GM12872 (cell line): ENCODE data around the gene WNT3A.
A peak's percentile ranks its signal among the peaks of the same experiment; 100 is the strongest.

ENCODE experiments used
- CTCF ChIP-seq: IDR thresholded peaks from 3 replicates; pipeline ENCODE4 v1.5.1; 2011; ENCODE audit warnings: low read depth, mild to moderate bottlenecking, low read length, moderate library complexity; ENCODE audit not compliant: insufficient read depth

Gene WNT3A

DNA sequence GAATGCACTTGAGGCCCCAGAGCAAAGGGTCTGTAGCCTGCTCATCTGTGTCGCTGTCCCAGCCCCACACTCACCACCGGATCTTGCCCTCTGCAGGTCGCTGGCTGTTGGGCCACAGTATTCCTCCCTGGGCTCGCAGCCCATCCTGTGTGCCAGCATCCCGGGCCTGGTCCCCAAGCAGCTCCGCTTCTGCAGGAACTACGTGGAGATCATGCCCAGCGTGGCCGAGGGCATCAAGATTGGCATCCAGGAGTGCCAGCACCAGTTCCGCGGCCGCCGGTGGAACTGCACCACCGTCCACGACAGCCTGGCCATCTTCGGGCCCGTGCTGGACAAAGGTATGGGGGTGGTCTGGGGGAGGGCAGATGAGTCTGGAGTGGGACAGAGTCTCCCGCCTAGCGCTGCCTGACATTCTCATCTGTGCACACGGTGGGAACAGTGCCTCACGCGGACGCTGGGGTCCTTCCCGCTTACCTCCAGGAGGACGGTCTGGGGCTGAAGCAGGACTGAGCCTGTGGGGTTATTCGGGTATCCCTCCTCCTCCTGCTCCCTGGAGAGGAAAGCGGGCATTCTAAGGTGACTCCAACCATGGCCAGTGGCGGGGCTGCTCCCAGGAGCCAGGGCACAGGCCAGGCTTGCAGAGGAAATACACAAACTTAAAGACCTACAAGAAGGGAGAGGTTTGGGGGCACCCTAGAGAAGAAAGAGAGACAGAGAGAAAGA lies 15.9 kb downstream of the WNT3A start:
- no peak for TF ChIP-seq CTCF

DNA sequence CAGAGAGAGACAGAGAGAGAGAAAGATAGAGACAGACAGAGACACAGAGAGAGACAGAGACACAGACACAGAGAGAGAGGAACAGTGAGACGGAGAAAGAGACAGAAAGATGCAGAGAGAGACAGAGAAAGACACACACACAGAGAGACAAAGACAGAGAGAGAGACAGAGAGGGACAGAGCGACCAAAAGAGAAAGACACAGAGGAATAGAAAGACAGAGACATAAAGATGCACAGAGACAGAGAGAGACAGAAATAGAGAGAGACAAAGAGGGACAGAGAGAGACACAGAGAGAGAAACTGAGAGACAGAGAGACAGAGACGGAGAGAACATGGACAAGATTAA lies 16.5 kb downstream of the WNT3A start:
- no peak for TF ChIP-seq CTCF

DNA sequence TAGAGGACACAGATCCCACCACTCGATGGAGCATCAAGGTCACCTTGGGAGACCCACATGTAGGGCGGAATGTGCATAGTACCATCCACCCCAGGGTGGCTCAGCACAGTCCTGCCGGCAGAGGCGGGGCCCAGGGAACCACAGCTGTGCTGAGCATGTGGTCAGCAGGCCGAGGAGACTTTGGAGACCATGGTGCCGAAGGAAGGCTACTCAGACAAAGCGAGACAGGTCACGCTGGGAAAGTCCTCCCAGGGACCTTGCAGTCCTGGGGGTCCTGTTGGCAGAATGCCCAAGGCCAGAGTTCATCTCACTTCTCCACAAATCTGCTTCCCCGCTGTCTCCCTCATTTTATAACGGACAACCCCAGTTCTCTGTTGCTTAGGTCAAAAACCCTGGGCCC lies 22.5 kb downstream of the WNT3A start:
- TF ChIP-seq CTCF, result no peak

DNA sequence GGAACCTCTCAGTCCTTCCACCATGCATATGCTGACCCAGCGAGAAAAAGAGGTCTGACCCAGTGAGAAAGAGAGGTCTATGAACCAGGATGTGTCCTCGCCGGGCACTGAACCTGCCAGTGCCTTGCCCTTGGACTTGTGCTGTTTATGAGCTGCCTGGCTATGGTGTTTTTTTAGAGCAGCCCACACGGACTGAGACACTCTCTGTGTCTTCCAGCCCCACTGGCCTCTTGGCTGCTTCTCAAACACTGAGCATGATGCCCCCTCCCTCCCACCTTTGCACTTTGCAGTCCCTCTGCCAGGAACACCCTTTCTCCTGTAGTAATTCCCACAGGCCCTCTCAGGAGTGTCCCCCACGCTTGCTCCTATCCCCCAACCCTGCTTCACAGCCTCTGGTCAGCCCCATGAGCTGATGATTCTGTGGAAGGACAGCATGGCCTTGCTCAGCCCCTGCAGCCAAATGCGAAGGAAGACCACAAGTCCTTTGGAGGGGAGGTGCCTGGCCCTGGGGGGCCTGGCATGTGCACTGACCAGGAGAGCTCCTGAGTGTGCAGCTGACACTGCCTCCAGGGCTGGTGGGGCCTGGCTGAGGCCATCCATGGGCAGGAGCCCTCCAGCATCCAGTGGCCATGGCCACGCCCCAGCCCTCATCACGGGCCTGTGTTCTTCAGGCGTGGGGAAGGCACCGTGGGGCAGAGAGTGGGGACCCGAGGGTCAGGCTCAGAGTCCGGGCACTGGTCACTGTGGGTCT lies 23.8 kb downstream of the WNT3A start:
- TF ChIP-seq CTCF, result no peak

- peak; percentile 17; the same call in 1 of the 3 replicates for TF ChIP-seq CTCF
These were observed 24.6 kb downstream of the WNT3A start for GRCh38 chr1:228031276-228031995.

DNA sequence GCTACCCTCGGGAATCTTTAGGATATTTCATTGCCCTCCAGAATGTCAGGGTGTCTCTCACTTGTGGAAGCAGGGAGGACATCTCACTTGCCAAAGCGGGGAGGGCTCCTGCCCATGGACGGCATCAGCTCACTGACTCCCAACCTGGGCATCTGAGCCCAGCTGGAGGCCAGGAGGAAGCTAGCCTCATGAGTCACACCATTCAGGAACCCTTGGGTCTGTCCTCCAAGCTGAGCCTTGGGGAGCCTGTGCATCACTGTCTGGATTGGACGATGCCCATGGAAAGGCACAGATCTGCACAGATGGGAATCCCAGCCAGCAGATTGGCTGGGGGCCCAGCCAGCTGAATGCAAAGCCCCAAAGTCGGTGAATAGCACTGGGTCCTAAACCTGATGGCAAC lies 25.2 kb downstream of the WNT3A start:
- TF ChIP-seq CTCF, result no peak

DNA sequence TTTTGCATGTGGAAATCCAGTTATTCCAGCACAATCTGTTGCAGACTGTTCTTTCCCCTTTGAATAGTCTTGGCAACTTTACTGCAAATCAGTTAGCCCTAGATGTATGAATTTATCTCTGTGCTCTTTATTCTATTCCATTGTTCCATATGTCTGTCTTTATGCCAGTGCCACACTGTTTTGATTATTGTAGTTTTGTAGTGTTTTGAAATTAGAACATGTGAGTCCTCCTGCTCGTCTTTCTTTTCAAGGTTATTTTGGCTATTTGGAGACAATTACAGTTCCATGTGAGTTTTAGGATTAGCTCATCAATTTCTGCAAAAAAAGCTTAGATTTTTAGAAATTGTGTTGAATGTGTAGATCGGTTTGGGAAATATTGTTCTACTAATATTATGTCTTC lies 26.6 kb downstream of the WNT3A start:
- no peak for TF ChIP-seq CTCF
